Fibroblast of skin of left quadriceps (primary cell): Measurements from ENCODE around the gene NFKBIE.

Experiments
- DNase-seq, 2 experiments: peaks; one replicate each; pipeline ENCODE4 v3.0.0-alpha.2; 2013; ENCODE audit warnings: low read depth in 2 of 2

Gene NFKBIE

DNA sequence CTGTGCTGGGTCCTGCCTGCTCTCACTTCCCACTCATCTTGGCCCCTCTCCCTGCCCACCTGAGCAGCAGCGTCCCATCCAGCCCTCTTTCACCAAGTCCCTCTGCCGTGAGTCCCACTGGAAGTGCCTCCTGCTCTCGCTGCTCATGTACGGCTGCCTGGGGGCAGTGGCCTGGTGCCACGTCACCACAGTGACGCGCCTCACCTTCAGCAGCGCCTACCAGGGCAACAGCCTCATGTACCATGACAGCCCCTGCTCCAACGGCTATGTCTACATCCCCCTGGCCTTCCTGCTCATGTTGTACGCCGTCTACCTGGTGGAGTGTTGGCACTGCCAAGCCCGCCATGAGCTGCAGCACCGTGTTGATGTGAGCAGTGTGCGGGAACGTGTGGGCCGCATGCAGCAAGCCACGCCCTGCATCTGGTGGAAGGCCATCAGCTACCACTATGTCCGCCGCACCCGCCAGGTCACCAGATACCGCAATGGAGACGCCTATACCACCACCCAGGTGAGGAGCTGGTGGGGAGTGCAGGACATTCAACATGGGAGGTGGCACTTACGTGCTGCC lies 7.7 kb upstream of the NFKBIE start:
- DNase-seq: no peak

DNA sequence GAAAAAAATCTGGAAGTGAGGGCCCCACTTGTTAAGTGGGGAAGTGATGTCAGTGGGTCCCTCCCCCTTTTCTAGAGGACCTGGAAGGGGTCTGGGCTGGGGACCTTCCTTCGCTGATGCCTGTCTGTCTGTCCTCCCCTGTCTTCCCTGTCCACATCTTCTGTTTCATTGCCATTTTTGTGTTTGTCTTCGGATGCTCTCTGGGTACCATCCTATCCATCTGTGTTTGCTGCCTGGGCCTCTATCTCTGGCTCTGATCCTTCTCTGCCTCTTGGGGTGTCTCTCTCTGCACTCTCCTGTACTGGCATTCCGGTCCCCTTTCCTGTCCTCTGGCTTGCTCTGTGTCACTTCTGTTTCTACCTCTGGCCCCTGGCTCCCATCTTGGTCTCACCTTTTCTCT lies 7.2 kb upstream of the NFKBIE start:
- no peak for DNase-seq

DNA sequence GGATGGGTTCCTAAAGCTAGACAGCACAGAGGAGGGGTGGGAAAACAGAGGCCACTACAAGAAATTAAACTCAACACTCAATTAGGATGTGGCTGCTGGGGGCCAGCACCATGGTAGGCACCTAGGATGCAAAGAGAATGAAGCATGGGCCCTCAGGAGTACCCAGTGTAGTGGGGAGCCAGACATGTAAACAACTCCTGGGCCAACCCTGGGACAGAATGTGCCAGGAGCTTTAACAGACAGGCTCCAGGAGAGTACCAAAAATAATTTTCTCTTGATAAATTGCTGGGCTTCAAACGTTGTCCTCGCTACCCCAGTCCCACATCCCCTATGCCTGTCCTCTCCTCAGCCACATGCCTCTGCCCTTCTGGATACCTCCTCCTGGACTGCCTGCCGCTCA lies 6.6 kb upstream of the NFKBIE start:
- DNase-seq: no peak

DNA sequence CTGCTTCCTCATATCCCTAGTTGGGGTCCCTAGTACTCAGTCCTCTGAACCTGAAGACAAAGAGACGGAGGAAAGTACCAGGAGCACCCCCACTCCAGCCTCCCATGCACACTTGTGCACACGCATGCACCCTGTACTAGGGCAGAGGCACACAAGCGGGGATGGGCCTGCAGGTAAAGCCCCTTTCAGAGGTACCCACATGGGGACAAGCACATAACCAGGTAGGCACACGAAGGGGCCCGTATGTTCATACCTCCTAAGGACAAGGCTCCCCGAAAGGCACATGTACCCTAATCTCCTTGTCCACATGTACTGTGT lies 6.0 kb upstream of the NFKBIE start:
- no peak for DNase-seq

DNA sequence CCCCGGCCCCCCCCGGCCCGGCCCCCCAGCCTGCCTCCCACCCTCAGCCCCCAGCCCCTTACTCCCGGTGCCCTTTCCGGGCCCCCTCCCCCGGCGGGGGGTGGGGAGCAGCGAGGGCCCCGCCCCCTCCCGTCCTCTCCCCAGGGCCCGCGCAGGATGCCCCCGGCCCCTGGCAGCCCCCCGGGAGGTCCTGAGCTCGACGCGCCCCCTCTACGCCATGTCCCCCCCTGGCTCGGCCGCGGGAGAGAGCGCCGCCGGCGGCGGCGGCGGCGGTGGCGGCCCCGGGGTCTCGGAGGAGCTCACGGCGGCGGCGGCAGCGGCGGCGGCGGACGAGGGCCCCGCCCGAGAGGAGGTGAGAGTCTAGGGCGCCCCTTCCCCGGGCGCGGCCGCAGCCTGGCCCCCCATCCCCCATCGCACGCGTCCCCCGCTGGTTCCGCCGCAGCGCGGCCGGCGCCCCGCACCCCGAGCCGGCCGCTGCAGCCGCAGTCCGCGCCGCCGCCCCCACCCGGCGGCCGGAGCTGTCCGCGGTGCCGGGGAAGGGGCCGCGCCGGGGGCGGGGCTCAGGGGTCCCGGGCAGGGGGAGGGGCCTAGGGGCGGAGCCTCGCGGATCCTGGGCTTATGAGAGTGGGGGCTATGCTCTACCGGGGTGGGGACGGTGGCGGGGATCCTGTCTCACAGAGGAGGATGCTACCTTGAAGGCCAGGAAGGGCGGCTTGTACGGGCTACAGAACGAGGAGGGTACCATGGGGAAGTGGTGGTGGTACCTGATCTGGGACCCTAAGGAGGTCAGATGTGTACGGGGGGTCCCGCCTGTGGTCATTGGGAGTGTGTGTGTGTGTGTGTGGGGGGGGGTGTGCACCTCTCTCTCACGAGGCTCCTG lies 5.4 kb upstream of the NFKBIE start:
- no peak for DNase-seq

DNA sequence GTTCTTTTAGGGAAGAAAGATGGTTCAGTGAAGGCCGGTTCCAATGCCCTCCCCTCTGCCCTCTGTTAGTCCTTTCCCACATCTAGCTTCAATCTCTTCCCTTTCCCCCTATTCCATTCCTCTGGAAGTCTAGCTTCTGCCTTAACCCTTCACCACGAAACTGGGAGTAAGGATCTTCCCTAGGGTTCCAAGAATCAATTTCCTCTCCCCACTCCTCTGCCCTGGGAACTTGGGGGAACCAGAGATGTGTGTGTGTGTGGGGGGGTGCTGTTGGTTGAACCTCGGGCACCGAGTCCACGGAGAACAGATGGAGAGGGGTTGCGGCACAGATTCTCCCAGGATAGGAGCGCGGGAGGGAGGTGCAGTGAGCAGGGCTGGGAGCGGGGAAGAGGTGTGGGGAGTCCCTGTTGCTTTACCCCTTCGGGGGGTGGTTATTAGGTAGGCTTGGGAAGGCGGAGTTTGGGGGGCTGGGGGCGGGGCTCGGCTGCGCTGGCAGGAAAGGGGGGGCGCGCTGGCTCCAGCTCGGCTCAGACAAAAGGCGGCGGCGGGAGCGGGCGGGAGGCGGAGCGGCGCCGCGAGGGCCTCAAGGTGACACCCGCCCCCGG lies 4.7 kb upstream of the NFKBIE start, which contains the start of gene TMEM151B:
TSS of gene TMEM151B (plus strand) at position 530 of the 605 bp plus-strand sequence. CDS start 293 bp downstream, outside the sequence.
- no peak for DNase-seq

DNA sequence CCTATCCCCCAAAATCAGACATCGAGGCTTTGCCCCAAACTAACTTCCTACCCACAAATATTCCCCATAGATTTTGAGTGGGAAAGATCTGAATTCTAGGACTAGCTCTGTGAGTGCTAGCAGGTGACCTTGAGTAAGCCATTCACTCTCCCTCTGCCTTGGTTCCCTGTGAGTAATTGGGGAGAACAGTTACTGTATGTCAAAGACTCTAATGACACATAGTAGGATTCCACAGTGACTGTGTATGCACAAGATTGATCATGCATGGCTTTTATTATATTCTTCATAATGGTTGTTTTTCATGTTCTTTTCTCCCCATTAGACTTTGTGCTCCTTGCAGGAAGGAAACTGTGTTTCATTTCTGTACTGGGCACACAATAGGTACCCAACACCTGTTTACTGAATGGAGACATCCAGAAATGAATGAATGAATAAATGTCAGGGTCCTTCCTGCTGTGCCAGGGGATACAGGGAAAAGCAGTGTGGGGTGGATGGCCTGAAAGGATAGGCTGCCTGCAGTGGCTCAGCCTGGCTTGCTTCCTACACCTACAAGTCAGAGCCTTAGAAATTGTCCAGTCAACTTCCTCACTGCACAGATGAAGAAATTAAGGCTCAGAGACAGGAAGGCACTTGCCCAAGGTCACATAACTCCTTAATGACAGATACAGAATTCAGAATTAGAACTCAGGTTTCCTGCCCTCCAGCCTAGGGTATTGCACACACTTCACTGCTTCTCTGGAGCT lies 4.0 kb upstream of the NFKBIE start:
- DNase-seq: no peak

DNA sequence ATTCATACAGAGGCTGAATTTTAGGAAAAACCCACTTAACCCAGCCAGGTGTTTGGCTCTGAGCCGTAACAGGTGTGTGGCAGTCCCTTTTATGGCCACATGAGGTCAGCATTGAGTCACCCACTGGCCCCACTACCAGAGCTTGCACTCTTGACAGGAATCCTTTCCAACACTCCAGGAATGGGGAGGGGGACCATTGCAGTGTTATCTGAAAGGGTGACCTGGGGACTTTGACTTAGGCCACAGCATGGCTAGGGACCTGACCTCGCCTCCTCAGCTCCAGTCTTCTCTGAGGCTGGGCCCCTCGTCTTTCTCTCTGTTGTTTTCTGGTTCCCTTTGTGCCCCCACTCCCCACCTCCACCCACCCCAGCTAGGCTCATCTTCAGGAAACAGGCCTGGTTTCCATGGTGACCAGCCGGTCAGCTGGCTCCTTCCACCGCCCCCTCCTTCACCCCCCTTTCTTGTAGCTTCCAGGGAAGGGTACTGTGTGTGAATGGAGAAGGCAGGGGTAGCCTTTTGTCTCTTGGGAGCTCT lies 2.8 kb upstream of the NFKBIE start:
- no peak for DNase-seq

DNA sequence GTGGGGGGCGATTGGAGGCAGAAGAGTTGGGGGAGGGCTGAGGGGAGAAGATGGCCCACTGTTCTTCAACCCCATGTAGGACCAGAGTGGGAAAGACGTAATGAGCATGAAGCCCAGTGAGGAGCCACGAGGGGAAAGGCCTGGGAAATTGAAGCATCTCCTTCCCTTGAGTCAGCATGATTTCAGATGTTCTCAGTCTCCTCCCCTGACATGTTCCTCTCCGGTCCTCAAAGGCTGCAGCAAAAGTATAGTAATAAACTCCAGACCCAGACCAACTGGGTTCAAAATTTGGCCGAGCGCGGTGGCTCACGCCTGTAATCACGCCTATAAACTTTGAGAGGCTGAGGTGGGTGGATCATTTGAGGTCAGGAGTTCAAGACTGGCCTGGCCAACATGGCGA lies 1.9 kb upstream of the NFKBIE start:
- no peak for DNase-seq

DNA sequence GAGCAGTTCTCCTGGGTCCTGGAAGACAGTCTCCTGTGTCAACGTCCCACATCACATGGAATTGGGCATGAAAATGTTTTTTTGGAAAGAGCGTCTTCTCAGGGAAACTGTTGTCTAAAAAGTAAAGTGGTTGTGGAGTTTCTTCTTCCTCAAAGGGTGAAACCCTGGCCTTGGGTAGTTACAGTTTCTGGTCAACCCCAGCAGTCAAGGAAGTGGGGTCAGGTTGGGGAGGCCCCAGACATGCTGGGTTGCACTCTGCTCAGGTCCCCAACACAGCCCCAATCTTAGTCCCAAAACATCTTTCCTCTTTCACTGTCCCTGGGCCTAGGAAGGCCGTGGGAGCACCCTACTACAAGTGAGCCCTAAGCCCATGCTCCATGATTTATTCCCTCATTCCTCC lies 996 bp upstream of the NFKBIE start:
- no peak for DNase-seq

DNA sequence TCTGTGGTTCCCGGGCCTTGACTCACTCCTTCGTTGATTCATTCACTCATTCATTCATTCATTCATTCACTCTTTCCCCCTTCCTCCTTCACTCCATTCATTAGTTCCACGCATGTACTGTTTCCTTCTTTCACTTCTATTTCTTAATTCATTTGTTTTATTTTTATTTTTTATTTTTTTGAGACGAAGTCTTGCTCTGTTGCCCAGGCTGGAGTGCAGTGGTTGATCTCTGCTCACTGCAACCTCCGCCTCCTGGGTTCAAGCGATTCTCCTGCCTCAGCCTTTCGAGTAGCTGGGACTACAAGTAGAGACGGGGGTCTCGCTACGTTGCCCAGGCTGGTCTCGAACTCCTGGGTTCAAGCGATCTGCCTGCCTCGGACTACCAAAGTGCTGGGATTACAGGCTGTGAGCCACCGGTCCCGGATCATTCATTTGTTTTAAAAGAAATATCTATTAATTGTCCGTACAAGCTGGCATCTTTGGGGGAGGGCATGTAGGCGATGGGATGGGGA lies 427 bp upstream of the NFKBIE start:
- no peak for DNase-seq

DNA sequence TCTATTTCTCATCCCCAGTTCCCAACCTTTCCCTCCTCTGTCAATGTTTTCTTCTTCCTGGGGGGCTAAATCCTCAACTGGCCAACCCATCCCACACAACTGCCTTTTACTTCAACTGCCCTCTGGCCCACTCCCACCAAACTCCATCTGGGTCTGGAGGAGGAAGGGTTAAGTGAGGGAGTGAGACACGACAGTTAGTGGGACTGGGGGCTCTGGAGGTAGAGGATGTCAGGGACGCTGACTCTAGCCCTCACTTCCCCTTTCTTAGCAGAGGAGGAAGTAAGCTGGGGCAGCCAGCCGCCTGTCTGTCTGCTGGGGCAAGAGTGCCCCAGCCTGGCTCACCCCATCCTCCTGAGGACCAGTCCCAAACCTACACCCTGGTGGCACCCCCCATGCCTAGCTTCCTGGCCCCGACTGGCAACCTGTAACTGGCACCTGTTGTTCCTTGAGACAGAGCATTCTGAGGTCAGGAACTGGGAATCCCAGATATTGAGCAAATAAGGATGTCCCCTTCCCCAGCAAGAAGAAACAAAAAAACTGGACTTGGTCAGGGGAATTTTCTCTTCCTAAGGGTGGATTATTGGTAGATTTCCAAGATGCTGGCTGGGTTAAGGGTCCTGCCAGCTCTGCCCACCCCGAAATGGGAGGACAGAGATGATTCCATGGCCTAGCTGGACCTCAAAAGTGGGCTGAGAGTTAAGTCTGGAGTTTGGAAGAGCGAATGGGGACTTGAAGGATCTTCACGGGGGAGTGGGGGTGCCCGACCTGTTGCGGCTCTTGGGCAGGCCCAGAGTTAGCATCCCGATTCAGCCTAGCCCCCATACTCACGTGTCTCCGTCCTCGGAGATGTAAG lies 971 bp downstream of the NFKBIE start:
- DNase-seq: no peak

DNA sequence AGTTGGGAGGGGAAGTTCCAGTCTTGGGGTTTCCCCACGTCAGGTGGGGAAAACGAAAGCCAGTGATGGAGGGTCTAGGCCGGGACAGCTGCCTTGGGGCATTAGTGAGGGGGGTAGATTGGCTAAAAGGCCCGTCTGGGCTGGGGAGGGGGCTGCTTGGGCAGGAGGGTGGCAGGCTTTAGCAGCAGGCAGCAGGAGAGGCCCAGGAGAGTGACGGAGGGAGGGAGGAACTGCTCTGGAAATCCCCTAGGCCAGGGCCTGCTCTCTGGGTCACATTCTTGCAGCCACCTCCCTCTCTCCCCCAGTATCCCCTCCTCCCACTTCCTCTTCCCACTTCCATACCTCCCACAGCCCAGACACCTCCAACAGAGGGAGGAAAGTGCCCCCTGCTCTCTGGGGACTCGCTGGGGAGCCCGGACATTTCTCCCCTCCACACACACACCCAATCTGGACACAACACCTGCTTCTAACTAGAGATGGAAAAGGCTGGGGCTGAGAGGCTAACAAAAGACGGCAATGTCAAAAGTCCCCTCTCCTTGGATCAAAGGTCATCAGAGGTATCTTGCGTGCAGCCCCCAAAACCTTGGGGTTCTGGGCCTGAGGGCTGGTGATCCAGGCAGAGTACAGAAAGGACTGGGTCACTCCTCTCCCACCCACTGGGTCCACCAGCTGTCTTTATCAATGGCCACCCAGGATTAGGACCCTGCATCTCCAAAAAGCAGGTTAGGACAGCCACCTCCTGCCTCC lies 1.8 kb downstream of the NFKBIE start:
- no peak for DNase-seq

DNA sequence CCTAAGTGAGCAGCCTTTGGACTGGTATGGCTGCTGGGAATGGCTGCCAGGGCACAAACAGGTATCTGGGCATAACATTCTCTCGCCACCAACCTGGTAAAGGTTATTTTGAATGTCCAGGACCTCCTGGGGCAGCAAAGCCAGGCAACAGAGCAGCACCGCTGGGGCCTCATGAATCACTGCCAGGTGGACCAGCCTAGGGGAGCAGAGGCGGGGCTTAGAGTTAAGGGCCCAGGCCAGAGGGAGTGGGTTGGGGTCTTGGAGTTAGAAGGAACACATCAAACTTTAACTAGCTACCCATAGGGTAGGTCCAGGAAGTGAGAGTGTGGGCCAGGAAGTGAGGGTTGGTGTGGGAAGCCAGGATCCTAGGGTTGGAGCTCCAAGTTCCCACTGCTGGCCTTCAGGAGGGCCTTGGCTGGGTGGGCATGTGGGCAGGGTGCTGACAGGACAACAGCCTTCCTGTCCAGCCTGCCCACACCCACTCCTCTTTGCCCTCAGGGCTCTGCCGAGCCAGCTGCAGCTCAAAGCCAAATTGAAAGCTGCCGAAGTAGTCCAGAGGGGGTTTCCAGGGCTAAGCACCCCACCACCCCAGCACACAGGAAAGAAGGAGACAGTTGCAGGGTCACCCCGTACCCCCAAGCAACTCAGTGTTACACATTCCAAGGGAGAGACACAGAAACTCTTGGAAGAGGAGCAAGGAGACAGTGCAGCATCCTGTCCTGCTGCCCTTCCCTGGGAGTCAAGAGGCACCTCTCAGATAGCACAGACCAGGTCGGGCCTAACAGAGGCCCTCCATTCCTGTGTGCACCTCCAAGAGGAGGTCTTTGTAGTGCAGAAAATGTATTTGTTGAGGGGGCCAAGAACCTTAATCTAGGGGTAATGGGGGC lies 2.6 kb downstream of the NFKBIE start:
- no peak for DNase-seq

DNA sequence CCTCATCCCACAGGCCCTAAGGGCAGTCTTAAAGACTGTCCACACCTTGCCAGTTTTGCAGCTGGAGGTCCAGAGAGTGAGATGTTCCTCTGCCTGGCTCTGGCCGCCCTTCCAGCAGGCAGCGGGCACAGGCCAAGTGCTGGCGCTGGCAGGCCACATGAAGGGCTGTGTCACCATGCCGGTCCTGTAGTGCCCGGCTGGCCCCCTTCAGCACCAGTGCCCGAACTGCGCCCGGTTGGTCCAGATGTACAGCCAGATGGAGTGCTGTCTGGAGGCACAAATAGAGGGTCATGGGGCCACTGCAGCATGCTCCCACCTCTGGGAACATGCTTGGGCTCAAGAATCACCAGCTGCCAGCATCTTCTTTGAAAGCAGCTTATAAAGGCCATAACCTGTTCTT lies 3.8 kb downstream of the NFKBIE start:
- DNase-seq: no peak

DNA sequence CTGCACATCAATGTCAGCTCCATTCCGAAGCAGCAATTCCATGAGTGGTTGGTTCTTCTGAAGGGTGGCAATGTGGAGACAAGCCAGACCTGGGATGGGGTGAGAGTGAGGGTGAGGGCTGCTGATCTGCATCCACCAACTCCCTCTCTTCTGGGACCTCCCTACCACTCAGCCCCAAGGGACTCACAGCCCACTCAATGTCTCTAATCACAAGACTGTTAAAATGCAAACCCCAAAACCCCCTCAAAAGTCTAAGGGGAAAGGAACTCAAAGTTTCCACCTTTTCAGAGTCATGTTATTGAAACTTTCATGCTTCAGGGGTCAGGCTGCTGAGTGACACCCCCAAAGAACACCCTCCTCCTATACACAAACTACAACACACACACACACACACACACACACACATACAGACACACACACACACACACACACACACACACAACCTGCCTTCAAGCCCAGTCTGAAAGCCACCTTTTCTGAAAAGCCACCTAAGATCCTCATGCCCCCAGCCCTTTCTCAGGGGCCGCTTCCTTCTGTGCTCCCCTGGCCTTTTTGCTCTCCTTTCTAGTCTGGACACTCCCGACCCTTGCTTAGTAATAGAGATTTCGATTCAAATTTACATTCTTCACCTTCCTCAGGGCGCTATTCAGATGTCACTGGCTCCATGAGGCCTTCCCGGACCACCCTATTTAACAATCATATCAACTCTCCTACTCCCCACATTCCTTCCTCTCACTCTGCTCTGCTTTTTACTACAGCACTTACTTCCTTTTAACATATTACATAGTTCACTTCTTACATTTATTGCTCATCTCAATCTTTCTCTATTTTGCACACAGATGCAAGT lies 4.7 kb downstream of the NFKBIE start:
- DNase-seq: no peak

DNA sequence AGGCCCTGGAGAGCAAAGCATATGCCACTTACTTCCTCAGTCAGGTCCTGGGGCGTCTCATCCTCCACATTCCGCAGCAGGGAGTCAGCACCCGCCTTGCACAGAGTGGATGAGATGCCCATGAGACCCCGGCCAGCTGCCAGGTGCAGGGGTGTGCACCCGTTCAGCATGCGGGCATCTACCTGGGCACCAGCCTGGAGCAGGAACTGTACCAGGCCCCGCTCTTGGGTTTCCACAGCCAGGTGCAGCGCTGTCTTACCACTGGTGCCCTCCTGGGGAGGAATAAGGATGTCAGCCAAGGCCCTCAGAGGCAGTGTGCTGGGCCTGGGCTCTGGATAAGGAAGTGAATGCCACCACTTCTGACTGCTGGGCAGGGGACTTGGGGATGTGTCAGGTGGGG lies 5.3 kb downstream of the NFKBIE start:
- DNase-seq: no peak

DNA sequence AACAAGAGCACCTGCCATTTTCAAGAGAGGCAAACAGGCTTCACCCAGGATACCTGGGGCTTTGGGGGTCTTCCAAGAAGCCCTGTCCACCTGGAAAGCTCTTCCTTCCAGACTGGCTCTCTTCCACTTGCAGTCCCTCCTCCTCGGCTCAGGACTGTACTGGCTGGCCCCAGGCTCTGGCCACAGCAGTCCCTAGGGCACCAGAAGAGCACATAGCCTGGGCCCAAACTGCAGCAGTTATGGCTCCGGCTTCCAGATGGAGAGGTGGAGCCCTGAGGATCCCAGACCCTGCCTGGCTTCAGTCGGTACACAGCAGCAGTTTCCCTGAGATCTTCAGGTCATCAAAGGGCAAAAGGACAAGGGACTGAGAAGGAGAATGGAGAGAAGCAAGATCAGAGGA lies 6.4 kb downstream of the NFKBIE start:
- no peak for DNase-seq
